ENCODE results near the gene PABPN1.

PABPN1 gene

DNA sequence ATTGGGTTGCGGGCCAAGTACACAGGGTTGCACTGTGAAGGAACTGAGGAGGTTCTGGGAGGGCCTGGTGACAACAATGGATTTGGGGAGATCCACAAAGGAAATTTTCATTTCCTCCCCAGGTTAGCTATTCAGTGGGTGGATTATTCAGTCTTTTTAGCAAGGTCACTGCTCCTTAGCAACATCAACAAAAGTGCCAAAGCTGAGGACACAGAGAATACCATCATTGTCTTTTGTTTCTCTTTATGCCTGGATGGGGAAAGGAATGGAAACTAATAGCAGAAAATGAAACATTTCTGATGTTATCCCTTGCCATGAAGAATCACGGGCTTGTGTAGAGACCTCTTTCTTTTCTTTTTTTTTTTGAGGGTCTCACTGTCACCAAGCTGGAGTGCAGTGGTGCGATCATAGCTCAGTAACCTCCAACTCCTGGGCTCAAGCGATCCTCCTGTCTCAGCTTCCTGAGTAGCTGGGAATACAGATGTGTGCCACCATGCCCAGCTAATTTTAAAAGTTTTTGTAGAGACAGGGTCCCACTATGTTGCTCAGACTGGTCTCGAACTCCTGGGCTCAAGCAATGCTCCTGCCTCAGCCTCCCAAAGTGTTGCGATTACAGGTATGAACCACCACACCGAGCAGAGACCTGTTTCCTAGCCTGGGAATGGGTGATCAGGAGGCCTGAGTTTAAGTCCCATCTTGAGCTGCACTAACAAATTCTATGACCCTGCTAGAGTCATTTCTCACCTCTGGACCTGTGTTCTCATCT is 25.1 kb upstream of the PABPN1 start:
- Histone ChIP-seq H3K9me2 (replicated peaks; ENCODE audit: control insufficient read depth, low read length) (no peaks in the 10 kb centered on the region), H3K79me2 (ENCODE audit: control insufficient read depth, low read length) (peaks cover 12% of the 10 kb centered on the region), H3F3A (ENCODE audit: control insufficient read depth, insufficient read depth) (peaks cover 11% of the 10 kb centered on the region), H3K27me3 (ENCODE audit: control insufficient read depth, low read length) (no peaks in the 10 kb centered on the region; the same call in 1 of the 2 replicates), H3K4me3 (ENCODE audit: low read length) (no peak overlapping the region), H3K4me1 (ENCODE audit: control insufficient read depth, low read length) (peaks cover 23% of the 10 kb centered on the region), H4K20me1 (ENCODE audit: control insufficient read depth, insufficient read depth, low read depth, low read length) (no peaks in the 10 kb centered on the region), H3K36me3 (ENCODE audit: control insufficient read depth, low read length) (peaks cover 47% of the 10 kb centered on the region), H3K4me2 (ENCODE audit: low read length) (no peak overlapping the region), H3K9me3 (ENCODE audit: control insufficient read depth, insufficient read depth, low read length) (no peaks in the 10 kb centered on the region), H3K27ac (ENCODE audit: low read depth, low read length) (no peak overlapping the region)
- TF ChIP-seq EZH2phosphoT487 (IDR thresholded peaks at IDR 0.05; ENCODE audit: borderline replicate concordance, low read length) (no peak), CTCF (IDR thresholded peaks at IDR 0.05; ENCODE audit: low read depth, low read length, poor library complexity, severe bottlenecking) (no peak)

- Histone ChIP-seq H3K36me3 (ENCODE audit: control insufficient read depth, low read length) (peaks cover 47% of the 10 kb centered on the region), H3K9me2 (replicated peaks; ENCODE audit: control insufficient read depth, low read length) (no peaks in the 10 kb centered on the region), H3K27me3 (ENCODE audit: control insufficient read depth, low read length) (no peaks in the 10 kb centered on the region; the same call in 1 of the 2 replicates), H3K27ac (ENCODE audit: low read depth, low read length) (no peak overlapping the region), H3K4me2 (ENCODE audit: low read length) (no peak overlapping the region), H4K20me1 (ENCODE audit: control insufficient read depth, insufficient read depth, low read depth, low read length) (no peaks in the 10 kb centered on the region), H3K9me3 (ENCODE audit: control insufficient read depth, insufficient read depth, low read length) (no peaks in the 10 kb centered on the region), H3K4me3 (ENCODE audit: low read length) (no peak overlapping the region), H3F3A (ENCODE audit: control insufficient read depth, insufficient read depth) (peaks cover 11% of the 10 kb centered on the region), H3K79me2 (ENCODE audit: control insufficient read depth, low read length) (peaks cover 13% of the 10 kb centered on the region), H3K4me1 (ENCODE audit: control insufficient read depth, low read length) (peaks cover 23% of the 10 kb centered on the region)
- no peak for TF ChIP-seq CTCF (IDR thresholded peaks at IDR 0.05; ENCODE audit: low read depth, low read length, poor library complexity, severe bottlenecking)
- no peak for TF ChIP-seq EZH2phosphoT487 (IDR thresholded peaks at IDR 0.05; ENCODE audit: borderline replicate concordance, low read length)
Measured at GRCh38 chr14:23297096-23297495, 24.2 kb upstream of the PABPN1 start.

GRCh38 chr14:23297611-23298277 is 23.5 kb upstream of the PABPN1 start:
- Histone ChIP-seq H3K79me2 (ENCODE audit: control insufficient read depth, low read length) (peaks cover 19% of the 10 kb centered on the region), H3K4me2 (ENCODE audit: low read length) (no peak overlapping the region), H3K4me1 (ENCODE audit: control insufficient read depth, low read length) (peaks cover 23% of the 10 kb centered on the region), H3F3A (ENCODE audit: control insufficient read depth, insufficient read depth) (peaks cover 11% of the 10 kb centered on the region), H3K36me3 (ENCODE audit: control insufficient read depth, low read length) (peaks cover 47% of the 10 kb centered on the region), H3K9me2 (replicated peaks; ENCODE audit: control insufficient read depth, low read length) (no peaks in the 10 kb centered on the region), H3K27ac (ENCODE audit: low read depth, low read length) (no peak overlapping the region), H3K4me3 (ENCODE audit: low read length) (no peak overlapping the region), H4K20me1 (ENCODE audit: control insufficient read depth, insufficient read depth, low read depth, low read length) (no peaks in the 10 kb centered on the region), H3K9me3 (ENCODE audit: control insufficient read depth, insufficient read depth, low read length) (no peaks in the 10 kb centered on the region), H3K27me3 (ENCODE audit: control insufficient read depth, low read length) (no peaks in the 10 kb centered on the region; the same call in 1 of the 2 replicates)
- TF ChIP-seq EZH2phosphoT487 (IDR thresholded peaks at IDR 0.05; ENCODE audit: borderline replicate concordance, low read length): no peak
- TF ChIP-seq CTCF (IDR thresholded peaks at IDR 0.05; ENCODE audit: low read depth, low read length, poor library complexity, severe bottlenecking): no peak

Measured in DOHH2 (cell line).